Stimulated activated CD4-positive, alpha-beta T cell treated with anti-CD3 and anti-CD28 coated beads, Interleukin-1b, Interleukin-23, amount 100 ng/mL, for 4 hours (primary cell): Measurements from ENCODE around the gene SOD2.
A peak's percentile ranks its signal among the peaks of the same experiment; 100 is the strongest.
"Not testable (repeated sequence)": the region's sequence is repeated elsewhere in the genome, so short reads cannot be mapped to it uniquely, and the experiment has no call there.

Experiments used
- DNase-seq, 2 donors: peaks; one replicate each; pipeline ENCODE4 v3.0.0-alpha.2; 2020; ENCODE audit warnings: low read depth in 2 of 2

SOD2 gene

DNA sequence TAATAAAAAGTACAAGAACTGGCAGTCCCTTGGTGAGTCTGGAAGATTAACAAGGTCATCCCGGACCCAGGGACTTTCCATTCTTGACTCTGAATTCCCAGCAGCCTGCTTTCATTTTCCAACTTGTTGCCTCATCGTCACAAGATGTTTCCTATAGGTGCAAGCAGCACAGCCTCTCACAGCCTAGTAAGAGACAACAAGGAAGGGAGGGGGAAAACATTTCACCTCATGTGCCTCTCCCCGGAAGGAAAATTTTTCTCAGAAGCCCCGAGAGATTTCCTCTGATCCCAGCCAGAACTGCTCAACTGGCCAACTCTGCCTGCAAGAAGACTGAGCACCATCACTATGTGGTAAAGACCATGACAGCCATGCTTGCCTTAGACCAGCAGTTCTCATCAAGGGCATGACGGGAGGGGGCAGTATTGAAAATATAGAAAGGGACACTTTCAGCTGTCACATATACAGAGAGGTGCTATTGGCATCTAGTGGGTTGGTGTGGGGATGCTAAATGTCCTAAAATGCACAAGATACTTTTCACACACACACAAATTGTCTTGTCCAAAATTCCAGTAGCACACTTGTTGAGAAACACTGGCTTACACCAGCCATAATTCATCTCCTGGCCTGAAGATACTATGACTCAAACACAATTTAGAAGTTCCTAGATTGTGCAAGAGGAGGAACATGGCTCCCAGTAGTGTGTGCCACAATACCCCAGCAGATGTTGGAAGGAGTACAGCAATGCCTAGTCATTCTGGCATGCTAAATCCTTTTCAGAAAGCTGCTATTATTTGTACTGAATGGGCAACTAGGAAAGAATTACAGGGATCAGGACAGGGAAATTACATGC is 23.4 kb upstream of the SOD2 start:
- DNase-seq = no peak

- DNase-seq = no peak
Observed at GRCh38 chr6:159715605-159716004, 22.6 kb upstream of the SOD2 start.

GRCh38 chr6:159715166-159715565 is 22.1 kb upstream of the SOD2 start:
- no peak for DNase-seq

GRCh38 chr6:159714404-159714803 is 21.4 kb upstream of the SOD2 start:
- DNase-seq = no peak

- no peak for DNase-seq
Observed at GRCh38 chr6:159713984-159714383, 20.9 kb upstream of the SOD2 start.

DNA sequence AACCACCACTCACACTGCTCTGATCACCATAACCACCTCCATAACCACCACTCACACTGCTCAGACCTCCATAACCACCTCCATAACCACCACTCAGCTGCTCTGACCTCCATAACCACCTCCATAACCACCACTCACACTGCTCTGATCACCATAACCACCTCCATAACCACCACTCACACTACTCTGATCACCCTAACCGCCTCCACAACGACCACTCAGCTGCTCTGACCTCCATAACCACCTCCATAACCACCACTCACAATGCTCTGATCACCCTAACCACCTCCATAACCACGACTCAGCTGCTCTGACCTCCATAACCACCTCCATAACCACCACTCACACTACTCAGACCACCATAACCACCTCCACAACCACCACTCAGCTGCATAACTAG is 19.3 kb upstream of the SOD2 start:
- DNase-seq = not testable (repeated sequence)

DNA sequence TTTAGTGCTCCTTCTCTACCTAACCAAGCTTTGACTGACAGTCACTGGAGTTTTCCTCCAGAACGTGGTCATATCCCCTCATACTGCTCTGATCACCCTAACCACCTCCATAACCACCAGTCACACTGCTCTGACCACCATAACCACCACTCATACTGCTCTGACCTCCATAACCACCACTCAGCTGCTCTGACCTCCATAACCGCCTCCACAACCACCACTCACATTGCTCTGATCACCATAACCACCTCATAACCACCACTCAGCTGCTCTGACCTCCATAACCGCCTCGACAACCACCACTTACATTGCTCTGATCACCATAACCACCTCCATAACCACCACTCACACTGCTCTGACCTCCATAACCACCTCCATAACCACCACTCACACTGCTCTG is 17.6 kb upstream of the SOD2 start:
- DNase-seq = not testable (repeated sequence)

- DNase-seq = no peak
Observed at GRCh38 chr6:159701413-159701999, 8.5 kb upstream of the SOD2 start.

DNA sequence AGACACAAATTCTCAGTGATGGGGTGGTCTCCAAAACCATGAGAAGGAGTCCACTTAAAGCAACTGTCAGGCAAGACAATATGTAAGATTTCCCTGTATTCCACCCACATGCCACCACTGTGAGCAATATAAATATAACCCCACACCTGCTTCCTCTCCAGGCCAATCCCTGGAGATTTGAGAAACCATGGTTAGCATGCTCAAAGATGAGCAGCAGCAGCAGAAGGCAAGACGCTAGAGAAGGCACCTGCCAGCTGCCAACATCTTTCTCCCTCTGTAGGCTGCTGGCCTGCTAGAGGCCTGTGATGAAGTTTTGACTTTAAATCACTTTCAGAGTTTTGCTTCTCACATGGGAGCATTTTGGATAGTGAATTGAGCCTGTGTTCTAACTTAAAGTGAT is 7.9 kb upstream of the SOD2 start:
- DNase-seq = no peak

DNA sequence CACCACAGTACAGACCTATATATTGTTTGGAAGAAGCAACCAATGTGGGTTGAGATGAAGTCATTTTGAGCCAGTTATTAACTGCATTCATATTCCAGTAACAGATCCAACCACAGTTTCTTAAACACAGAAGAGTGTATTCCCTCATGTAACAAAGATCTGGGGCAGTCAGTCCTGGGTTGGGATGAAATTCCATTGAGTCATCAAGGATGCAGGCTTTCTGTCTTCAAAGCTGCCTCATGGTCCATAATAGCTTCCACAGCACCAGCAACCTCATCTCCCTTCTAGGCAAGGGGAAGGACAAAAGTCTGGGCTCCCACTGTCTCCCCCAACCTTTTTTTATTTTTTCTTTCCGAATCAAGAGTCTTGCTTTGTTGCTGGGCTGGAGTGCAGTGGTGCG is 2.9 kb upstream of the SOD2 start:
- DNase-seq = no peak

DNA sequence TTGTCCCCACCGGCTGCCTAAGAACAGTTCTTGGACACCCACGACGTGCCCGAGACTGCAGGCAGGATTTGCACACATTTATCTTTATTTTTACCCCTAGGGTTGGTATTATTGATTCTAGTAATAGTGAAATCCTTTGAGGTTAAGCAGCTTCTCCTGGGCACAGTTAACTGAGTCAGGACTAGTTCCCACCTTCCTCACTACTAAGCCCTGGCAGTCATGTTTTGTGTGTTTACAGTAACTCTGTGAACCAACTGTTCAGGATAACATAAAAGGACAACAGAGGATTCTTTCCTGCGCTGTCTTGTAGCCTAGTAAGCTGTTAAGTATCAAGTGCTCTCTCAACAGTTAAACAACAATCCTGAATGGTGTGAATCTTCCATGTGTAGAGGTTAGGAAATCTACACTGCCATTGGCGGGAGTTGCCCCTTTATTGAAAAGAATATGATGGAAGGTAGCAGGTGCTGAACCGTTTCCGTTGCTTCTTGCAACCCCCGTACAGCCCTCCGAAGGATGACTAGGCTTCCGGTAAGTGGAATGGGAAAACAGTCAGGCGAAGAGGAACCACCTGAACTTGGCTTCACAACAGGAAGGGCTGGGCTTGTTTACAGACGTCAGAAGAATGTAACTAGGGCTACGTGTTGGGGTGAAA is 979 bp upstream of the SOD2 start:
- no peak for DNase-seq

DNA sequence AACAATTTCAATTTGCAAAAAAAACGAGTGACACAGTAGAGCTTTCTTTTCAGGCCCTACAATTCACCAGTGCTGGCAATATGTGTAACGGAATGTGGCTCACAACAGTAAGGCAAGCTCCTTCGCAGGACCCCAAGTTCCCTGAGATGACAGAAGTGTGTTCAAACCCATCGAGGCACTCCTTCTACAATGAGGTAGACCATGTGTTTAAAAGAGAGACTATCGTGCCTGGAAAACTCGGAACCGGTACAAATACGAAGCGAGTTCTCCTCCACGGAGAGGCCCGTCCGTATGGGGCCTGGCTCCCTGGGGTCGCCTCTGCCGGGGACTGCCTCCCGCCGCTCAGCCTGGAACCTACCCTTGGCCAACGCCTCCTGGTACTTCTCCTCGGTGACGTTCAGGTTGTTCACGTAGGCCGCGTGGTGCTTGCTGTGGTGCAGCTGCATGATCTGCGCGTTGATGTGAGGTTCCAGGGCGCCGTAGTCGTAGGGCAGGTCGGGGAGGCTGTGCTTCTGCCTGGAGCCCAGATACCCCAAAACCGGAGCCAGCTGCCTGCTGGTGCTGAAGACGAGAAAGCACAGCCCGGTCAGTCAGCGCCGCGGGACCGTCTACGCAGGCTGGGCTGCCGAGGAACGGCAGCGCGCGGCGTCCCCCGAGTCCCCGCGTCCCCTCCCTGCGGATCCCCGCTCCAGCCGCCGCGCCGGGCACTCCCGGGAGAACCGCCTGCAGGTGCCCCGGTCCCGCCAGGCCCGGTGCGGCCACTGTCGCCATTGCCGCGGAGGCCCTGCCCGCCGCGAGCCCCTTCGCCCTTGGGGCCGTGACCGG is 526 bp downstream of the SOD2 start:
- peak; percentile 42 to 45 for DNase-seq

GRCh38 chr6:159691963-159692287 is 1.1 kb downstream of the SOD2 start:
- DNase-seq = no peak

DNA sequence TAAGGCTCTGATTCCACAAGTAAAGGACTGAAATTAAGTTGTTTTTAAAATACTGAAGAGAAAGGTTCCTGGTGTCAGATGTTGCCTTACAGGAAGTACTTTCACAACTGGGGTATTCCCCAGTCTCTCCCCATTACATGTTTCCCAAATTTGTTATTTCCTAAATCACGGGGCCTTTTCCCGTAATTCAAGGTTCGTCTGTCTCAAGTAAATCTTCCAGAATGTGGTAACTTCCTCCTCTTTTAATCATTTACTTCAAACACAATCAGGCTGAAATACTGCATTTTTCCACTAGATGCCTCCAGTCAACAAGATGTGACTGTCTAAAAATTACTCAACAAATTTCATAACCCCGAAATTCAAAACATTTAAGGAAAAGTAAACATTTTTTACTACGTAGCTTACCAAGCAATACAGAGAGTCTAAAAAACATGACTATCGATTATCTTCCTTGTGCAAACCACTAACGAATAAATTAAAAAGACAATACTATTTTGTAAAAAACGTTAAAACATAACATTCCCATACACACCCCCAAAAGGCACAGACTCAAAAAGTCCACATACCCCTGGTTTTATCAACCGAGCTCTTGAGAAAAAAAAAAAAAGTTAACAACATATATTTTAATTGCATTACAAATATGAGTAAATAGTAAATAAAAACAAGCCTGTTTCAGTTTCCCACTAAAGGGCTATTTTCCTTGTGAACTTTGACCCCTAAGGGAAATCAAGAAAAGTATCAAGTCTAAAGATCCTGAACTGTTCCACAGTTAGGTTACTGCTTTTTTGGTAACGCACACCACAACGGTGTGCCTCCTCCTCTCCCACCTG is 1.7 kb downstream of the SOD2 start:
- peak in 1 of 2 donors; percentile 23 for DNase-seq

DNA sequence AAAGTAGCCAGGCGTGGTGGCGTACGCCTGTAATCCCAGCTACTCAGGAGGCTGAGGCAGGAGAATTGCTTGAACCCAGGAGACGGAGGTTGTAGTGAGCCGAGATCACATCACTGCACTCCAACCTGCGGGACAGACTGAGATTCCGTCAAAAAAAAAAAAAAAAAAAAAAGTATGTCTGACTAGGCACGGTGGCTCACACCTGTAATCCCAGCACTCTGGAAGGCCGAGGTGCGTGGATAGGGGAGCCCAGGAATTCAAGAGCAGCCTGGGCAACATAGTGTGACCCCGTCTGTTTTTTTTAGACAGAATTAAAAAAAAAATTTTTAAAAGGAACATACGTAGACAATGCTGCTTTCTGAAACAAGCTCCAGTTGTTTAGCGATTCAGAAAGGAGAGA is 2.9 kb downstream of the SOD2 start:
- not testable (repeated sequence) for DNase-seq

DNA sequence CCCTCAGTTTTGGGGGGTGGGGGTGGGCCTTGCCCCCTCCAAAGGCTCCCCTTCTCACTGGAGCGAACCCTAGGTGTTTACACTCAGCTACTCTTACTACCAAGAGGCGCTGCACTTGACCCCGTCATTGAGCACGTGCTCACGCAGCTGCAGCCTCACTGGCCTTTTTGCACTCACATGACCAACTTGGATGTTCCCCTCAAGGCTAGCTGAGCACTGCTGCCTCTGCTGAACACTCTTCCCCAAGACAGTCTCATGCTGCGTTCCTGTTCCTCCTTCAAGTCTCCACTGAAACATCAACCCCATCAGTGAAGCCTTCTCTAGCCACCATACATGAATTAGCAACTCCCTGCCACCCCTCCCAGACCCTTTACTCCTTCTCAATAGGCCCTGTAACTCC is 4.0 kb downstream of the SOD2 start:
- no peak for DNase-seq

GRCh38 chr6:159688266-159688905 is 4.7 kb downstream of the SOD2 start:
- no peak for DNase-seq

GRCh38 chr6:159687341-159687740 is 5.7 kb downstream of the SOD2 start:
- DNase-seq = no peak

GRCh38 chr6:159686703-159687102 is 6.3 kb downstream of the SOD2 start:
- DNase-seq = no peak

DNA sequence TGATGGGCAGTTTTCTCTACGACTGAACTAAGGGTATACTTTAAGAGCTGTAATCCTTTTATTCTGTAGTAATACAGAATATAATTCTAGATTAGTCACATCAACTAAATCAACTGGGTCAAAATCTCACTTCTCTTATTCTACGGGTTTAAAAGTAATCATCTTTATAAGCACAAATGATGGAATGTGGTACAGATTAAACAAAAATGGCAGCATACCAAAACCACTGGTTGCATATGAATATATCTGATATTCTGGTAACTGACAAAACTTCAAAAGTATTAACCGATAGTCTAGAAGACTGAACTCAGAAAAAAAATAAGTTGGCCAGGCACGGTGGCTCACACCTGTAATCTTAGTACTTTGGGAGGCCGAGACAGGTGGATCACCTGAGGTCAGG is 7.0 kb downstream of the SOD2 start:
- no peak for DNase-seq

- no peak for DNase-seq
Observed at GRCh38 chr6:159684013-159684304, 9.1 kb downstream of the SOD2 start.
